T-helper 17 cell (primary cell): ENCODE measurements around the gene MS4A4E. TPM values are rescaled to one million over a fixed set of nuclear protein-coding genes. Genes with fewer than 3 reads are reported as not detected.

ENCODE experiments used
- ATAC-seq: fragments of 150-1000 bp; cut with Tn5 transposase; 2 replicates; pipeline ENCODE4 v1.10.0; 2021; ENCODE audit warnings: mild to moderate bottlenecking, moderate library complexity
- DNase-seq, 3 donors: peaks; one replicate each; pipeline versions ENCODE4 v3.0.0 to v3.0.0-alpha.2; 2020 to 2021
- H3K9me3 ChIP-seq: one replicate; pipeline ENCODE4 v1.7.0; 2013; ENCODE audit warnings: low read length, mild to moderate bottlenecking; ENCODE audit not compliant: control insufficient read depth, poor library complexity, severe bottlenecking
- H3K27ac Mint-ChIP-seq: one replicate; pipeline ENCODE4 v1.8.0; 2022; ENCODE audit warnings: mild to moderate bottlenecking, moderate library complexity, mixed read lengths
- H3K27me3 Mint-ChIP-seq: one replicate; pipeline ENCODE4 v1.8.0; 2022; ENCODE audit warnings: mixed read lengths
- H3K36me3 Mint-ChIP-seq: one replicate; pipeline ENCODE4 v1.8.0; 2022; ENCODE audit warnings: low read depth, mixed read lengths
- H3K4me1 Mint-ChIP-seq: one replicate; pipeline ENCODE4 v1.8.0; 2022; ENCODE audit warnings: mild to moderate bottlenecking, mixed read lengths
- H3K4me3 Mint-ChIP-seq: one replicate; pipeline ENCODE4 v1.8.0; 2022; ENCODE audit warnings: mild to moderate bottlenecking, moderate library complexity, mixed read lengths
- total RNA-seq, 4 donors: library from RNA in 2 of 4; stranded (reverse) in 2 of 4; gene quantifications; one replicate each; pipeline ENCODE4 v1.2.3 and lab custom pipeline; 2022 to 2026

Gene MS4A4E
- total RNA-seq, 2 donors from 2014 or later = 0.47 to 1.1 TPM

GRCh38 chr11:60257956-60258722 lies 15.2 kb upstream of the MS4A4E start:
- Mint-ChIP-seq H3K27me3 (peaks cover 12% of the 10 kb centered on the region), H3K4me1 (no peaks in the 10 kb centered on the region), H3K4me3 (no peak overlapping the region), H3K36me3 (no peaks in the 10 kb centered on the region), H3K27ac (no peak overlapping the region)
- ATAC-seq (no peak), DNase-seq (no peak)
- H3K9me3 ChIP-seq = no peaks in the 10 kb centered on the region

DNA sequence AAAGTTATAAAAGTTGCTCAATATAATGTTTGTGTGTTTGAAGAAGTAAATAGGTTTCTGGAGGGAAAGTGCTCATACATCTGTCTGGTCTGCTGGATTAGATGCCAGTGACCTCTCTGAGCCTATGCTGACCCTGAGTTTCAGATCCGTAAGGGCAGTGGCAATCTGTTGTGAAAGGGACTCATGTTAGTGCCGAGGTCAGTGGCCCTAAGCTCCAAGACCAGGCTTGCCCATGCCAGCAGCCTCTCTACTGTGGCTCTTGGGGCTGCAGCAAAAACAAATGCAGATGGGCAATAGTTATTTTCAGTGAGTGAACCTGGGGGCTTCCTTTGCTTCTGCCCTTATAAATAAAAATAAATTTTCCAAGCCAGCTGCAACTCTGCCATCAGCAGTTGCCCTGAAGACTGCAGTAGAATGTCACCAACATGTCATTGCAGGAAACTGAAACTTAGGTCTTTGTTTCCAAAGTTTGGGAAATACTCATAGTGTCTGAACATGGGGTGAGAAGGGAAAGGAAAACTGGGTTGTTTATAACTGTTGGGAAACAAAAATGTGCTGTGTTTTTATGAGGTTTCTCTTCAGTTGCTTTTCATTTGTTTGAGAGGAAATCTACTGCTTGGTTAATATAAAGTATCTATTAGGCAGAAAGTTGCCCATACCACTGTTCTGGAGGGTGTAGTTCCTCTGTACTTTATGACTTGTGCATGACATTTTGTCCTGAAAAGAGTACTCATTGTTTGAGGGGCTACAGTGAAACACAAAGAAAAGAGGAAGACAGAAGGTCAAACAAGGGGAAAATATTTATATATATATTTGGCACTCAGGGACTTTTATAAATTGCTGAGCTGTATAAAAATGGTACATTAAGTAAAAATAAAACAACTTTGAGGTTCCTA lies 9.5 kb upstream of the MS4A4E start:
- Mint-ChIP-seq H3K36me3 (no peaks in the 10 kb centered on the region), H3K27ac (no peak overlapping the region), H3K27me3 (peaks cover 35% of the 10 kb centered on the region), H3K4me3 (no peak overlapping the region), H3K4me1 (no peaks in the 10 kb centered on the region)
- no peaks in the 10 kb centered on the region for H3K9me3 ChIP-seq
- ATAC-seq = no peak
- no peak for DNase-seq

DNA sequence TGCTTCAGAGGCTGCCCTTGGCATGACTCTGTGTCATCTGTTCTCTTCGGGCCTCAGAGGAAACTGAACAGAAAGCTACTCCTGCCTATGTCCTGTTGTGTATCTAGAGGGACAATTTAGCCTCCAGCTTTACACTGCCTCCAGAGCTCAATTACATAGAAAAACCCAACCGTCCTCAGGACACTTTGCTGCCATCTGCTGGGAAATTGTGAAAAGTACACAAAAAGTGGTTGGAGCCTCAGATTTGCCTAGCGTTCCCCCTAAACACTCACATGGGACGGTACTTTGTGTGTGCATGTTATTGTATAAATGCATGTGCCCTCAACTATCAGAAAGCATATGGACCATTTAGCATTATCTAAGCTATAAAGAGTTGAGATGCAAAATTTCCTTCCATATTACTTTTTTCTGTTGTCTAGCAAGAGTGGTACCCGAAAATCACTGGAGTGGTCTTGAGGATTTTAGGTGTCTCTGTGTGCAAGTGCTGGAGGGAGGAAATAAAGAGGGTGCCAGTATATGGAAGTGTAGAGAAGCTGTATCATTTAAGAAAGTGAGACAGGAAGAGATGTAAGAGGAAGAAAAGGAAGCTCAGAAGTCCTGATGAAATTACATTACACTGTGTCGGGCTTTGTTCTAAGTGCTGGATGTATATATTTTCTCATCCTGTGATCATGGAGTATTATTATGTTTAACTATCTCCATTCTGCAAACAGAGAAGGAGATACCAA lies 8.7 kb upstream of the MS4A4E start:
- no peak for DNase-seq
- no peaks in the 10 kb centered on the region for H3K9me3 ChIP-seq
- Mint-ChIP-seq H3K36me3 (no peaks in the 10 kb centered on the region), H3K4me3 (no peak overlapping the region), H3K27ac (no peak overlapping the region), H3K4me1 (no peaks in the 10 kb centered on the region), H3K27me3 (peaks cover 40% of the 10 kb centered on the region)
- no peak for ATAC-seq

GRCh38 chr11:60241786-60242185 lies 1.2 kb downstream of the MS4A4E start:
- Mint-ChIP-seq H3K36me3 (no peaks in the 10 kb centered on the region), H3K27me3 (peaks cover 63% of the 10 kb centered on the region), H3K4me1 (no peaks in the 10 kb centered on the region), H3K27ac (no peak overlapping the region), H3K4me3 (no peak overlapping the region)
- H3K9me3 ChIP-seq = no peaks in the 10 kb centered on the region
- no peak for DNase-seq
- ATAC-seq = no peak

GRCh38 chr11:60240662-60241061 lies 2.3 kb downstream of the MS4A4E start:
- H3K27ac Mint-ChIP-seq = no peak overlapping the region
- no peaks in the 10 kb centered on the region for H3K4me1 Mint-ChIP-seq
- H3K36me3 Mint-ChIP-seq = no peaks in the 10 kb centered on the region
- ATAC-seq (no peak), DNase-seq (no peak)
- peaks cover 64% of the 10 kb centered on the region for H3K27me3 Mint-ChIP-seq
- H3K4me3 Mint-ChIP-seq = no peak overlapping the region
- H3K9me3 ChIP-seq = no peaks in the 10 kb centered on the region

- ATAC-seq (no peak), DNase-seq (no peak)
- no peaks in the 10 kb centered on the region for H3K9me3 ChIP-seq
- Mint-ChIP-seq H3K4me1 (no peaks in the 10 kb centered on the region), H3K27ac (no peak overlapping the region), H3K27me3 (peaks cover 55% of the 10 kb centered on the region), H3K36me3 (no peaks in the 10 kb centered on the region), H3K4me3 (no peak overlapping the region)
These were observed 7.6 kb downstream of the MS4A4E start for GRCh38 chr11:60235321-60235720.

DNA sequence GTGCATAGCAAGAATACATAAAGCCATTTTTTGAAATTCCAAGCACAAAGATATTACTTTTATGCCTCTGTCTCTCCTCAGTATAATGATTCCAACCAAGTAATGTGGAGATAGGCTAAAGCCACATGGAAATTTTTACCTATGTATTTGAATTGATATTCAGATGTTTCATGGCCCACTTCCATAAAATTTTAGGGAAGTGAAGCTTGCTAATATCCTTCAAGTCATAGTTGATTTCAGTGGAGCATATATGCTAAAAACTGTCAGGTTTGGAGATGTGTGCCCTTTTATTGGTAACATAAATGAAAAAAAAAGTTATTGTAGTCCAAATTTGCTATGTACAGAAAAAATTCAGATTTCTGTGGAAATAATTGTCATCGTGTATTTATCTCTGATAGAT lies 12.3 kb downstream of the MS4A4E start:
- DNase-seq (no peak), ATAC-seq (no peak)
- H3K36me3 Mint-ChIP-seq = no peaks in the 10 kb centered on the region
- H3K4me3 Mint-ChIP-seq = no peak overlapping the region
- no peak overlapping the region for H3K27ac Mint-ChIP-seq
- H3K4me1 Mint-ChIP-seq = no peaks in the 10 kb centered on the region
- no peaks in the 10 kb centered on the region for H3K9me3 ChIP-seq
- peaks cover 27% of the 10 kb centered on the region for H3K27me3 Mint-ChIP-seq

DNA sequence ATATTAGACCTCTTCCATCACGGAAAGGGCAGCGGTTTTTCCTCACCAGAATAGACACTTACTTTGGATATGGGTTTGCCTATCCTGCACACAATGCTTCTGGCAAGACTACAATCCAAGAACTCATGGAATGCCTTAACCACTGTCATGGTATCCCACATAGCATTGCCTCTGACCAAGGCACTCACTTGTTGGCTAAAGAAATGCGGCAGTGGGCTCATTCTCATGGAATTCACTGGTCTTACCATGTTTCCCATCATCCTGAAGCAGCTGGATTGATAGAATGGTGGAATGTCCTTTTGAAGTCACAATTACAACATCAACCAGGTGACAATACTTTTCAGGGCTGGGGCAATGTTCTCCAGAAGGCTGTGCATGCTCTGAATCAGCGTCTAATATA lies 20.8 kb downstream of the MS4A4E start:
- peaks cover 2% of the 10 kb centered on the region for H3K36me3 Mint-ChIP-seq
- H3K9me3 ChIP-seq = no peaks in the 10 kb centered on the region
- H3K27ac Mint-ChIP-seq = no peak overlapping the region
- H3K4me1 Mint-ChIP-seq = no peaks in the 10 kb centered on the region
- DNase-seq (no peak), ATAC-seq (no peak)
- peaks cover 19% of the 10 kb centered on the region for H3K27me3 Mint-ChIP-seq
- H3K4me3 Mint-ChIP-seq = no peak overlapping the region

GRCh38 chr11:60221692-60222091 lies 21.2 kb downstream of the MS4A4E start:
- ATAC-seq (no peak), DNase-seq (no peak)
- Mint-ChIP-seq H3K27me3 (peaks cover 24% of the 10 kb centered on the region), H3K4me3 (no peak overlapping the region), H3K27ac (no peak overlapping the region), H3K36me3 (peaks cover 2% of the 10 kb centered on the region), H3K4me1 (no peaks in the 10 kb centered on the region)
- no peaks in the 10 kb centered on the region for H3K9me3 ChIP-seq

GRCh38 chr11:60221181-60221580 lies 21.8 kb downstream of the MS4A4E start:
- no peak for DNase-seq
- no peaks in the 10 kb centered on the region for H3K9me3 ChIP-seq
- peaks cover 2% of the 10 kb centered on the region for H3K36me3 Mint-ChIP-seq
- no peaks in the 10 kb centered on the region for H3K4me1 Mint-ChIP-seq
- H3K27ac Mint-ChIP-seq = no peak overlapping the region
- no peak overlapping the region for H3K4me3 Mint-ChIP-seq
- H3K27me3 Mint-ChIP-seq = peaks cover 26% of the 10 kb centered on the region
- no peak for ATAC-seq

DNA sequence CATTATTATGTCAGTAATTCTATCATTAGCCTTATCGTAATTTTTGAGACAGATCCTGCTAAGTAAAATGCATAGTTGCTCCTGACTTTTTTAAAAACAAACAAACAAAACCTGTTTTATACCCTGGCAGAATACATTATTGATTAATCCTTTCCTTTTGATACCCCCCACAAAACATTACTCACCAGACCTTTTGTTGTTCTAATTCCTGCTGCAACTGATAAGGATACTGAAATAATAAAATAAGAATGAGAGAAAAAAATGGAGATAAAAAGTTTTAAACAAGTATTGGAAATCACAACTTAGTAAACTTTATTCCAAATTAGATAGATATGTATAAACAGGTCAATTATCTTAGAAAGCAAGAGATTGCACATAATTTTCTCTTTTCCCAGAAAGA lies 28.6 kb downstream of the MS4A4E start:
- H3K9me3 ChIP-seq = no peaks in the 10 kb centered on the region
- ATAC-seq (no peak), DNase-seq (no peak)
- Mint-ChIP-seq H3K36me3 (no peaks in the 10 kb centered on the region), H3K27me3 (peaks cover 49% of the 10 kb centered on the region), H3K27ac (no peak overlapping the region), H3K4me1 (no peaks in the 10 kb centered on the region), H3K4me3 (no peak overlapping the region)

DNA sequence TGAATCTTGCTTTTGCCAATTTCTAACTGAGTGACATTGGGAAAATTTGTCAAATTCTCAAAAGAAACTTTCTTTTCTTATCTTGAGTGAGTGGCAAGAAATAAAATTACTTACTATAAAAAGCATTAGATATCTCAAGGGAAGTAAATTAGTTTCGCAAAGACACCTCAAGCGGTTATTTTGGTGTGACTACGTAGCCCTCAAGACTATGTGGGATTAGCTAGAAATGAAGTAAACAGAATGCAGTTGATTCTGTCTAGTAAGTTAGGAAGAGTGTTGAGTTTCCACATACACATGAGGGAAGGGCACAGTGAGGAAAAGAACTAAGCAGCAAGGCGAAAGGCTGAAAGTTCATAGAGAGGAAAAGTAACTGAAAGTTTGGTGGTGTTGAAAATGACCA lies 31.7 kb downstream of the MS4A4E start:
- no peak overlapping the region for H3K4me3 Mint-ChIP-seq

DNA sequence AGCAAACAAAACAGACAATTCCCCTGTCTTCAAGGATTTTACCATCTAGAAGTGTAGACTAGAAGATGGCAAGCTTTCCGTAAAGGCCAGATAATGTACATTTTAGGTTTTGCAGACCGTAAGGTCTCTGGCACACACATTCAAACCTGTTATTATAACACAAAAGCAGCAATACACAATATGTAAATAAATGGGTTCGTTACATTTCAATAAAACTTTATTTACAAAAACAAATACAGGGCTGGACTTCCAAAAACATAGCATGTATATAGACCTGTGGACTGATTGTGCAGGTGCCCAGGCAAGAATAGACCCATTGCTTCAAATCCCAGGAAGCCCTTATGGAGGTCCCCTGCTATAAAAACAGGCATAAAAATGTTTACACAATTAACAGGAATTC lies 33.0 kb downstream of the MS4A4E start:
- H3K36me3 Mint-ChIP-seq = no peaks in the 10 kb centered on the region

More for the DNA sequence above, 31.7 kb downstream of the MS4A4E start:
- Mint-ChIP-seq H3K27ac (no peak overlapping the region), H3K27me3 (peaks cover 63% of the 10 kb centered on the region), H3K4me1 (no peaks in the 10 kb centered on the region), H3K36me3 (no peaks in the 10 kb centered on the region)
- no peak for ATAC-seq
- no peak for DNase-seq
- no peaks in the 10 kb centered on the region for H3K9me3 ChIP-seq

More for the DNA sequence above, 33.0 kb downstream of the MS4A4E start:
- no peak overlapping the region for H3K27ac Mint-ChIP-seq
- no peaks in the 10 kb centered on the region for H3K4me1 Mint-ChIP-seq
- no peak for ATAC-seq
- no peak overlapping the region for H3K4me3 Mint-ChIP-seq
- H3K9me3 ChIP-seq = no peaks in the 10 kb centered on the region
- no peak for DNase-seq
- H3K27me3 Mint-ChIP-seq = peaks cover 57% of the 10 kb centered on the region
